Neuron (in vitro differentiated cells): ENCODE measurements around the gene MLST8.

Experiments used
- H2AFZ ChIP-seq: one replicate; pipeline ENCODE4 v1.6.1; 2013; ENCODE audit warnings: low read depth, mild to moderate bottlenecking, inconsistent platforms, low read length, moderate library complexity
- H3K27me3 ChIP-seq: one replicate; pipeline ENCODE4 v1.6.1; 2013; ENCODE audit warnings: low read length; ENCODE audit not compliant: insufficient read depth
- H3K36me3 ChIP-seq: one replicate; pipeline ENCODE4 v1.6.1; 2013; ENCODE audit warnings: low read length; ENCODE audit not compliant: insufficient read depth
- H3K4me1 ChIP-seq: one replicate; pipeline ENCODE4 v1.6.1; 2013; ENCODE audit warnings: low read length; ENCODE audit not compliant: insufficient read depth
- H3K4me3 ChIP-seq: 2 replicates; pipeline ENCODE4 v1.5.1; 2013; ENCODE audit warnings: mild to moderate bottlenecking, low read length, moderate library complexity
- H3K9me3 ChIP-seq: one replicate; pipeline ENCODE4 v1.6.1; 2013; ENCODE audit warnings: low read length

MLST8 gene

DNA sequence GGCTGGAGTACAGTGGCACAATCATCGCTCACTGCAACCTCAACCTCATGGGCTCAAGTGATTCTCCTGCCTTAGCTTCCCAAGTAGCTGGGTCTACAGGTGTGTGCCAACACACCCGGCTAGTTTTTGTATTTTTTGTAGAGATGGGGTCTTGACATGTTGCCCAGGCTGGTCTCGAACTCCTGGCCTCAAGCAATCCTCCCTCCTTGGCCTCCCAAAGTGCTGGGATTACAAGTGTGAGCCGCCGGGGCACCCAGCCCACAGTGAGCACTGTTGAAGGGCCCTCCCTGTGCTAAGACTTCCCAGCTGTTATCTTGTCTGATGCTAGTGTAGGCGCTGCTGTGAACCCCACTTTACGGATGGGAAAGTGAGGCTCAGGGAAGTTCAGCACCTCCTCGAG, 16.9 kb upstream of the MLST8 start:
- Histone ChIP-seq H3K27me3 (no peaks in the 10 kb centered on the region), H3K36me3 (peaks cover 4% of the 10 kb centered on the region), H3K4me1 (peaks cover 7% of the 10 kb centered on the region), H2AFZ (no peak overlapping the region), H3K9me3 (no peaks in the 10 kb centered on the region), H3K4me3 (no peak overlapping the region)

DNA sequence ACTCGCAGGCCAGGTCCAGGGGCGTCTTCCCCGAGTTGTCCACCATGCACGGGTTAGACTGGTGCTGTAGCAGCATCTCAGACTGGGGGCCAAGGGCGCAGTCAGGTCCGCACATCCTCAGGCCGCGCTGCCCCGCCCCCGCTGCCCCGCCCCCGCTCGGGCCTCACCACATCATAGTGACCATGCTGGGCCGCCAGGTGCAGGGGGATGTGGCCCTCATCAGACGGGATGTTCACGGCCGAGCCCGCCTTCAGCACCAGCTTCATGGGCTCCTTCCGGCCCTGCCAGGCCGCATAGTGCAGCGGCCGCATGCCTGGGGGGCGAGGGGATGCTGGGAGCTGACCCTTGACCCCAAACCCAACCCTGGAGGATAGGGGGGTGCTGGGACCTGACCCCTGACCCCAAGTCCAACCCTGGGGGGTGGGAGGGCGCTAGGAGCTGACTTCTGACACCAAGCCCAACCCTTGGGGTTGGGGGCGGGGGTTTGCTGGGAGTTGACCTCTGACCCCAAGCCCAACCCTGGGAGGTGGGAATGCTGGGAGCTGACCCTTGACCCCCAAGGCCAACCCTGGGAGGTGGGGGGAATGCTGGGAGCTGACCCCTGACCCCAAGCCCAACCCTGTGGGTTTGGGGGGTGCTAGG, 15.9 kb upstream of the MLST8 start:
- Histone ChIP-seq H3K27me3 (no peaks in the 10 kb centered on the region), H3K4me3 (no peak overlapping the region), H3K36me3 (no peaks in the 10 kb centered on the region), H3K9me3 (no peaks in the 10 kb centered on the region), H3K4me1 (peaks cover 12% of the 10 kb centered on the region), H2AFZ (no peak overlapping the region)

- Histone ChIP-seq H3K9me3 (no peaks in the 10 kb centered on the region), H2AFZ (no peak overlapping the region), H3K27me3 (no peaks in the 10 kb centered on the region), H3K4me3 (no peak overlapping the region), H3K4me1 (peaks cover 19% of the 10 kb centered on the region), H3K36me3 (no peaks in the 10 kb centered on the region)
Measured at GRCh38 chr16:2190002-2190658, 15.1 kb upstream of the MLST8 start.

DNA sequence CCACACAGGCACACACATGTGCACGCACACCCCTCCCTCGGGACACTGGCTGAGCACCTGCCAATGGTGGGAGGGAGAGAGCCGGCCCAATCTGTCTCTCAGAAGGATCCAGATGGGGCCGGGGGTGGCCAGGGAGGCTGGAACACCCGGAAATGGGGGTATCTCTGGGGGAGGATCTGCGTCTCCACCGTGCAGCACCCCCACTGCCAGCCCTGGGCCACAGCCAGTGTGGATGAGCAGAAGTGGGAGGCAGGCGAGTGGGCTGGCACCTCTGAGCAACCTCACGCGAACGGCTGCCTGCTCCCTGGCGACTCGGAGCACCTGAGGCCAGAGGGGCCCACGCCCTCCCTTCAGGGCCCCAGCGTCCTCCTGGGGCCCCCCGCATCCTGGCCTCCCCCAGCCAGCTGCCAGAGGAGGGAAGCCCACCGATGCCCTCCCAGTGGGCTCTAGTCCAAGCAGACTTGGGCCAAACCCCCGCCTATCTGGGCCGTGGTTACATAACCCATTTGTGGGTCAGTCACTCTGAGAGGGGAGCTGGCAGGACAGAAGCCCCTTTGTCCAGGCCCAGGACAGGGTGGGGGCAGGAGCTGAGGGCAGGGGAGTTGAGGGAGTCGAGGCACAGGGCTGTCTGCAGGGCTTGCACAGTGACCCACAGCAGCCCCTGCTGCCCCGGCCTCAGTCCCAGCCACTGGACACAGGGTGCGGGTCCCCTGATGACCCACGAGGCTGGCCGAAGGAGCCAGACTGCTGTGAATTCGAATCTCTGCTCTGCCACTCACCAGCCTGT, 14.4 kb upstream of the MLST8 start:
- no peak overlapping the region for H2AFZ ChIP-seq
- no peaks in the 10 kb centered on the region for H3K27me3 ChIP-seq
- no peaks in the 10 kb centered on the region for H3K9me3 ChIP-seq
- peaks cover 26% of the 10 kb centered on the region for H3K4me1 ChIP-seq
- no peak overlapping the region for H3K4me3 ChIP-seq
- no peaks in the 10 kb centered on the region for H3K36me3 ChIP-seq

GRCh38 chr16:2191446-2191706, 13.9 kb upstream of the MLST8 start:
- Histone ChIP-seq H3K27me3 (no peaks in the 10 kb centered on the region), H3K4me3 (no peak overlapping the region), H3K9me3 (no peaks in the 10 kb centered on the region), H3K4me1 (peaks cover 26% of the 10 kb centered on the region), H2AFZ (no peak overlapping the region), H3K36me3 (no peaks in the 10 kb centered on the region)

DNA sequence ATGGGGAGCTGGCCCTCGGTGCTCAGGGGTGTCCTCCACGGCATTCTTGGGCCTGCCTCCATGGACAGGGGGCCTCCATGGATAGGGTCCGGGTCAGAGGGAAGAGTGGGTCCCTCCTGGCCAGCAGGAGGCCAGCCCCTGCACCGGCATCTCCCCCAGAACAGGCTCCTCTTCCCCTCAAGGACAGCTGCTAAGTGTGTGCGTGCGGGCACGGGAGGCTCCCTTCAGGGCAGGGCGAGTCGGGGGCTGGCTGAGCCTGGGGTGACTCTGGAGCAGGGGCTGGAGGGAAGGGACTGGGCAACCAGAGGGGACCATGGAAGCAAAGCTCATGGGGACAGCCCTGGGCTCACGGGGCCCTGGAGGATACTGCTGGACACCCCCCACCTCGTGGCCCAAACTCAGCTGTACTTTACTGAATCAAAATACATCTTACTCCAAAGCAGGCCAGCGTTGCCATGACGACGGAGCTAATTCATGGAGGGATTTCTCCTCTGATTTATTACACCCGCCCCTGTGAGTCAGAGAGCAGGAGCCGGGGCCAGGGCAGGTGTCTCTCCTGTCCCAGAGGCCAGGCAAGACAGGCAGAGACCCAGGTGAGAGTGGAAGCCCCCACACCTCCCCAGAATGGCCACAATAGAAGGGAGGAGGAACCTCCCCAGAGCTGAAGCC, 11.0 kb upstream of the MLST8 start:
- H2AFZ ChIP-seq: no peak overlapping the region

GRCh38 chr16:2194852-2195321, 10.4 kb upstream of the MLST8 start:
- H3K4me1 ChIP-seq: peaks cover 26% of the 10 kb centered on the region
- H3K27me3 ChIP-seq: no peaks in the 10 kb centered on the region
- H3K9me3 ChIP-seq: no peaks in the 10 kb centered on the region
- H3K36me3 ChIP-seq: no peaks in the 10 kb centered on the region
- H2AFZ ChIP-seq: no peak overlapping the region
- H3K4me3 ChIP-seq: no peak overlapping the region

More for the DNA sequence above, 11.0 kb upstream of the MLST8 start:
- H3K4me3 ChIP-seq: no peak overlapping the region
- no peaks in the 10 kb centered on the region for H3K9me3 ChIP-seq
- H3K4me1 ChIP-seq: peaks cover 26% of the 10 kb centered on the region
- H3K27me3 ChIP-seq: no peaks in the 10 kb centered on the region
- H3K36me3 ChIP-seq: no peaks in the 10 kb centered on the region

DNA sequence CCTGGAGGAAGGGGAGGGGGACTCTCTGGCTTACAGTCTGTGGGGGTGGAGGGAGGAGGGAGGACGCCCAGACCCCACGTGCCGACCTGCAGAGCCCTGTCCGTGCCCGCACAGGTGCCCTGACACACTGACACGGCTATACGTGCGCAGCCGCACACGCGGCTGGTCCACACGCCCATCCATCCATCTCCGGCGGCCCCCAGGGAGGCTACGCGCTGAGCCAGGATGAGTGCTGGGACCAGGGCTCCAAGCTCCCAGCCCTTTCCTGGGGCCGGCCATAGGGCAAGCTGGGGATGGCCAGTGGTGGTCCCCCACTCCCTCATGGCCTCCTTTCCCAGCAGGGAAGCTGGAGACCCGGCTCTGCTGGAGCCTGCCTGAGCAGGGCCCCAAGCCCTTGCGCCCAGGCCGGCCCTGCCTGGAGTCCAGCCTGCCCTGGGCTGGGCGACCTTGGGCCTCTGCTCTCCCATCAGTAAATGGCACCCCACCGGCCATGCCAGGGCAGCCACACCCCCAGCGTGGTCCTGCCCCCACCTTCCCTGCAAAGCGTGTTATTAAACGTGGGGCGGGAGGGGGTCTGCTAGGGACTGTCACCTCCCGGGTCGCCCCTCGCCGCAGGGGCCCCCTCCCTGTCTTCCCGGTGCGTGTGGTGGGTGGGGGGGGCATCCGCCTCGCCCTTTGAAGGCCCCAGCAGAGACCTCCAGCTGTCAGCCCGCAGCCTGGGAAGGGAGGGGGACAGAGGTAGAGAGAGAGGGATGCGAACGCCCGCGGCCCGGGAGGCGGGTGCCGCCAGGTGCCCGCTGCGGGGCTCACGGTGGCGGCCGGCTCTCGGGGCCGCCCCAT, 9.7 kb upstream of the MLST8 start:
- Histone ChIP-seq H3K4me3 (peak overlapping the region; percentile 57), H2AFZ (peak overlapping the region; percentile 31), H3K27me3 (no peaks in the 10 kb centered on the region), H3K9me3 (no peaks in the 10 kb centered on the region), H3K4me1 (peaks cover 19% of the 10 kb centered on the region), H3K36me3 (no peaks in the 10 kb centered on the region)

DNA sequence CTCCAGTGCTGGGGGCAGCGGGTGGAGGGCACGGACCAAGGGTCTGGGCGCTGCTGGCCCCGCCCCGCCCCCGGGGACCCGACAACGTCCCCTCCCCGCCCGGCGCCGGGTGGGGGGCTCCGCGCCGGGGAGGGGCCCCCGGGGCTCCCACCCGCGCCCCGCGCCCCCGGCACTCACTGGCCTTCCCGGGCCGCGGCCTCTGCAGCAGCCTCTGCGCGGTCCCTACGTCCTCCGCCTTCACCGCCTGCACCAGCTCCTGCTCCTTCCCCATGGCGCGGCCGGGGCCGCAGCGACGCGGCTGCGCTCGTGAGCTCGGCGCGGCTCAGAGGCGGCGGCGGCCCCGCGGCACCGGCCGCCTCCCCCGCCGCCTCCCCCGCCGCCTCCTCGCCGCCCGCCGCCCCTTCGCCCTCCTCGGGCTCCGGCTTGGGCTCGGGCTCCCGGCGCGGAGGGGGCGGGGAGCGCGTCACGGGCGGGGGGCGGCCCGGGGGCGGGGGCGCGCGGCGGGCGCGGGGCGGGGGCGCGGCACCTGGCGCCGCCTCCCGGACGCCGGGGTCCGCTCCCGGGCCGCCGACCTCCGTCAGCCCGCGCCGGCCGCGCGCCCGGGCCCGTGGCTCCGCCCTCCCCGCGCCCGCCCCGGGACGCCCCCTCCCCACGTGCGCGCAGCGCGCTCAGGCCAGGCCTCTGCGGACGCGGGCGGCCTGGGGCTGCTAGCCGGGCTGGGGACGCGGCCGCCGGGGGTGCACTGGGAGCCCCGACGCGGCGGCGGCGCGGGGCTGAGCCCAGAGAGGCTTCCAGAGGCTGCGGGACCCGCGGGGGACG, 8.9 kb upstream of the MLST8 start, which contains the start of gene CASKIN1:
TSS of gene CASKIN1 (minus strand) at position 444 of the 819 bp plus-strand sequence. CDS start at position 271, 173 bp downstream.
- Histone ChIP-seq H2AFZ (peak within 1 kb of the TSS; percentile 31), H3K27me3 (no peaks in the 10 kb centered on the region), H3K36me3 (no peaks in the 10 kb centered on the region), H3K4me3 (peak within 1 kb of the TSS; percentile 57), H3K9me3 (no peaks in the 10 kb centered on the region), H3K4me1 (peaks cover 19% of the 10 kb centered on the region)

- Histone ChIP-seq H3K27me3 (no peaks in the 10 kb centered on the region), H3K4me1 (peaks cover 19% of the 10 kb centered on the region), H3K4me3 (peak overlapping the region; percentile 28), H3K36me3 (no peaks in the 10 kb centered on the region), H2AFZ (peak overlapping the region; percentile 19), H3K9me3 (no peaks in the 10 kb centered on the region)
Measured at GRCh38 chr16:2196981-2197511, 8.2 kb upstream of the MLST8 start.

- Histone ChIP-seq H3K27me3 (no peaks in the 10 kb centered on the region), H2AFZ (no peak overlapping the region), H3K9me3 (no peaks in the 10 kb centered on the region), H3K36me3 (no peaks in the 10 kb centered on the region), H3K4me3 (no peak overlapping the region), H3K4me1 (peaks cover 19% of the 10 kb centered on the region)
Measured at GRCh38 chr16:2197765-2198164, 7.5 kb upstream of the MLST8 start.
